Esophagus muscularis mucosa (tissue), 4 donors: ENCODE results near the gene DAB2IP.

Experiments
- EP300 ChIP-seq: sonication (generic); formaldehyde crosslinking; IDR thresholded peaks from one replicate; pipeline ENCODE4 v1.6.1; 2017; ENCODE audit warnings: antibody characterized with exemption
- POLR2A ChIP-seq: fragments of 450-650 bp; IDR thresholded peaks from one replicate; pipeline ENCODE4 v1.6.1; 2017; ENCODE audit warnings: antibody characterized with exemption, moderate library complexity, mild to moderate bottlenecking, low read depth
- TF ChIP-seq, protein P1 (sequence below), 3 experiments: fragments of 200-600 bp in 2 of 3; fragments of 450-650 bp in 1 of 3; sonication (generic) in 2 of 3; IDR thresholded peaks; one replicate each; pipeline ENCODE4 v1.5.1; 2017 to 2019; ENCODE audit warnings: antibody characterized with exemption in 3 of 3, mild to moderate bottlenecking in 2 of 3, moderate library complexity in 1 of 3

DNA sequence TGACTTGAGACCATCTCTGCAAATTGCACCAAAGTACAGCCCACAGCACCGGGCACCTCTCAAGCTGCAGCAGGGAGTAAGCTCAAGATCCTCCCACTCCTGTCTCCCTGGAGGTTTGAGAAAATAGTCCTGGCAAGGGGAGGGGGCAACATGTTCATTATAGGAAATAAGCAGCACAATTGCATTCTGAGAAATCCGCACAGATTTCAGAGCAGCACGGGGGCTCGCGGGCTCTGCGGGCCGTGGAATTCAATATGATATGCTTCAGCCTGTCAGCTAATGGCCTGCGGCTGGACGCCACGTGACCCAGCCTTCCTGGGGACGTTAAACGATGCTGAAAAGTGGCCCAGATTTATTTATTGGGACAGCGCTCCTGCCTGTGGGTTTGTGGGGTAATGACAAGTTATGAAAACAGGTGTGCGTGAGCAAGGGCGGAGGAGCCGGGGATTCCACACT is 156.4 kb downstream of the DAB2IP start:
- TF ChIP-seq EP300 (no peak), POLR2A (no peak)
- TF ChIP-seq, protein P1, sequence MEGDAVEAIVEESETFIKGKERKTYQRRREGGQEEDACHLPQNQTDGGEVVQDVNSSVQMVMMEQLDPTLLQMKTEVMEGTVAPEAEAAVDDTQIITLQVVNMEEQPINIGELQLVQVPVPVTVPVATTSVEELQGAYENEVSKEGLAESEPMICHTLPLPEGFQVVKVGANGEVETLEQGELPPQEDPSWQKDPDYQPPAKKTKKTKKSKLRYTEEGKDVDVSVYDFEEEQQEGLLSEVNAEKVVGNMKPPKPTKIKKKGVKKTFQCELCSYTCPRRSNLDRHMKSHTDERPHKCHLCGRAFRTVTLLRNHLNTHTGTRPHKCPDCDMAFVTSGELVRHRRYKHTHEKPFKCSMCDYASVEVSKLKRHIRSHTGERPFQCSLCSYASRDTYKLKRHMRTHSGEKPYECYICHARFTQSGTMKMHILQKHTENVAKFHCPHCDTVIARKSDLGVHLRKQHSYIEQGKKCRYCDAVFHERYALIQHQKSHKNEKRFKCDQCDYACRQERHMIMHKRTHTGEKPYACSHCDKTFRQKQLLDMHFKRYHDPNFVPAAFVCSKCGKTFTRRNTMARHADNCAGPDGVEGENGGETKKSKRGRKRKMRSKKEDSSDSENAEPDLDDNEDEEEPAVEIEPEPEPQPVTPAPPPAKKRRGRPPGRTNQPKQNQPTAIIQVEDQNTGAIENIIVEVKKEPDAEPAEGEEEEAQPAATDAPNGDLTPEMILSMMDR (IDR thresholded peaks at IDR 0.05): peak in 1 of 3 experiments; percentile 8
